Measurements from ENCODE around the gene SPSB2.

SPSB2 gene

DNA sequence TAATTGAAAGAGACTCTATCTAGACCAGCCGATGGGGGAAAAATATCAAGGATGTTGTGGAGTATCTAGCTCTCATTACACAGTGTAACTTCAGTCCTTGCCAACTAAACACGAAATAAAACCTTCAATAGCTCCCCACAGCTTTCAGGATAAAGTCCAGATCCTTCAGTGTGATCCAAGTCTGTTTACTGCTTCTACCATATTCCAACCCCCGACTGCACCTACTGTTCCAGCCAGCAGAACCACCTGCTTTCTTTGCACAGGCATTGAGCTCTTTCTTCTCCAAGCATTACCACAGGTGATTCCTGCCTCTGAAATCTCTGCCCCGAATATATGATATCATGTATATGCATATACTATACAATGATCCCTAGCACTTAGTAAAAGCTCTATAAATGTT is 29.3 kb upstream of the SPSB2 start:
- H3K4me3 ChIP-seq (ENCODE audit: low read length) = no peak overlapping the region
- no peak overlapping the region for H3K27ac ChIP-seq (ENCODE audit: low read depth, low read length)
- H3K79me2 ChIP-seq (ENCODE audit: control insufficient read depth, low read length) = no peaks in the 10 kb centered on the region
- no peaks in the 10 kb centered on the region for H3F3A ChIP-seq (ENCODE audit: control insufficient read depth, insufficient read depth)
- no peaks in the 10 kb centered on the region for H3K9me2 ChIP-seq (replicated peaks; ENCODE audit: control insufficient read depth, low read length)
- no peaks in the 10 kb centered on the region for H3K9me3 ChIP-seq (ENCODE audit: control insufficient read depth, insufficient read depth, low read length)
- H3K4me2 ChIP-seq (ENCODE audit: low read length) = no peak overlapping the region
- peaks cover 19% of the 10 kb centered on the region for H3K4me1 ChIP-seq (ENCODE audit: control insufficient read depth, low read length)
- TF ChIP-seq, protein P1, sequence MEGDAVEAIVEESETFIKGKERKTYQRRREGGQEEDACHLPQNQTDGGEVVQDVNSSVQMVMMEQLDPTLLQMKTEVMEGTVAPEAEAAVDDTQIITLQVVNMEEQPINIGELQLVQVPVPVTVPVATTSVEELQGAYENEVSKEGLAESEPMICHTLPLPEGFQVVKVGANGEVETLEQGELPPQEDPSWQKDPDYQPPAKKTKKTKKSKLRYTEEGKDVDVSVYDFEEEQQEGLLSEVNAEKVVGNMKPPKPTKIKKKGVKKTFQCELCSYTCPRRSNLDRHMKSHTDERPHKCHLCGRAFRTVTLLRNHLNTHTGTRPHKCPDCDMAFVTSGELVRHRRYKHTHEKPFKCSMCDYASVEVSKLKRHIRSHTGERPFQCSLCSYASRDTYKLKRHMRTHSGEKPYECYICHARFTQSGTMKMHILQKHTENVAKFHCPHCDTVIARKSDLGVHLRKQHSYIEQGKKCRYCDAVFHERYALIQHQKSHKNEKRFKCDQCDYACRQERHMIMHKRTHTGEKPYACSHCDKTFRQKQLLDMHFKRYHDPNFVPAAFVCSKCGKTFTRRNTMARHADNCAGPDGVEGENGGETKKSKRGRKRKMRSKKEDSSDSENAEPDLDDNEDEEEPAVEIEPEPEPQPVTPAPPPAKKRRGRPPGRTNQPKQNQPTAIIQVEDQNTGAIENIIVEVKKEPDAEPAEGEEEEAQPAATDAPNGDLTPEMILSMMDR (IDR thresholded peaks at IDR 0.05; ENCODE audit: low read depth, low read length, poor library complexity, severe bottlenecking) = no peak
- TF ChIP-seq EZH2phosphoT487 (IDR thresholded peaks at IDR 0.05; ENCODE audit: borderline replicate concordance, low read length) = no peak
- no peaks in the 10 kb centered on the region for H3K27me3 ChIP-seq (ENCODE audit: control insufficient read depth, low read length)
- no peaks in the 10 kb centered on the region for H4K20me1 ChIP-seq (ENCODE audit: control insufficient read depth, insufficient read depth, low read depth, low read length)
- H3K36me3 ChIP-seq (ENCODE audit: control insufficient read depth, low read length) = no peaks in the 10 kb centered on the region

DNA sequence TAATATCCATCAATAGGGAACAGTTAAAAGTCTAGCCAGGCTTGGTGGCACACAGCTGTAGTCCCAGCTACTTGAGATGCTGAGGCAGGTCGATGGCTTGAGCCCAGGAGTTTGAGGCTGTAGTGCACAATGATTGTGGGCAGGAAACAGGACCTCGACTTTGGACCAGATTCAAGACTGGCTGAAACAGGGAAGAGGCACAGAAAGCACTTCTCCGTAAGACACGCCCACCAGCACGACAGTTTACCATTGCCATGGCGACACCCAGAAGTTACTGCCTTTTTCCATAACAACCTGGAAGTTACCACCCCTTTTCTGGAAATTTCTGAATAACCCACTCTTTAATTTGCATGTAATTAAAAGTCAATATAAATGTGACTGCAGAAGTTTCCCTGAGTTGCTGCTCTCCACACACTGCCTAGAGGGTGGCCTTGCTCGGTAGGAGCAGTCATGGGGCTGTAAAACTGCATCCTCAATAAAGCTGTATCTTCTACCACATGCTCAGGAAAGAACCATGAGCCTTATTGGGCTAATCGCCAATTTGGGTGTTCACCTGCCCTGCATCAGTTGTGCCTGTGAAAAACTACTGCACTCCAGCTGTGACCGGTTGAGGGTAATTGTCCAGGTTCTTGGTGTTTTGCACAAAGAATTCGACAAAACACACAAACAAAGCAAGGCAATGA is 26.9 kb upstream of the SPSB2 start:
- Histone ChIP-seq H3F3A (ENCODE audit: control insufficient read depth, insufficient read depth) (no peaks in the 10 kb centered on the region), H3K27me3 (ENCODE audit: control insufficient read depth, low read length) (no peaks in the 10 kb centered on the region), H4K20me1 (ENCODE audit: control insufficient read depth, insufficient read depth, low read depth, low read length) (no peaks in the 10 kb centered on the region), H3K79me2 (ENCODE audit: control insufficient read depth, low read length) (no peaks in the 10 kb centered on the region), H3K4me3 (ENCODE audit: low read length) (no peak overlapping the region), H3K36me3 (ENCODE audit: control insufficient read depth, low read length) (no peaks in the 10 kb centered on the region), H3K9me3 (ENCODE audit: control insufficient read depth, insufficient read depth, low read length) (no peaks in the 10 kb centered on the region), H3K9me2 (replicated peaks; ENCODE audit: control insufficient read depth, low read length) (no peaks in the 10 kb centered on the region), H3K4me2 (ENCODE audit: low read length) (no peak overlapping the region), H3K27ac (ENCODE audit: low read depth, low read length) (no peak overlapping the region), H3K4me1 (ENCODE audit: control insufficient read depth, low read length) (peaks cover 12% of the 10 kb centered on the region)
- TF ChIP-seq, protein P1 (IDR thresholded peaks at IDR 0.05; ENCODE audit: low read depth, low read length, poor library complexity, severe bottlenecking) = no peak
- TF ChIP-seq EZH2phosphoT487 (IDR thresholded peaks at IDR 0.05; ENCODE audit: borderline replicate concordance, low read length) = no peak

DNA sequence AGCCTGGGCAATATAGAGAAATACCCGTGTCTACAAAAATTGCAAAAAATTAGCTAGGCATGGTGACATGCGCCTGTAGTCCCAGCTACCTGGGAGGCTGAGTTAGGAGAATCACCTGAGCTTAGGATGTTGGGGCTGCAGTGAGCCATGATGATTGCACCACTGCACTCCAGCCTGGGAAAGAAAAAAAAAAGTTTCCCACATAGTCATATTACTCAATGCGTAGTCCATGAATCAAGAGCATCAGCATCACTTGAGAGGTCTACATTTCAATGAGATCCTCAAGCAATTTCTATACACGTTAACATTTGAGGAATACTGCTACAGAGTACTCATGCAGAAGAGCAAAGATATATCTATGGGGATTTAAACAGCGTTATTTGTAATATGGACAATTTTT is 26.3 kb upstream of the SPSB2 start:
- Histone ChIP-seq H3K36me3 (ENCODE audit: control insufficient read depth, low read length) (no peaks in the 10 kb centered on the region), H4K20me1 (ENCODE audit: control insufficient read depth, insufficient read depth, low read depth, low read length) (no peaks in the 10 kb centered on the region), H3K27me3 (ENCODE audit: control insufficient read depth, low read length) (no peaks in the 10 kb centered on the region), H3K27ac (ENCODE audit: low read depth, low read length) (no peak overlapping the region), H3K79me2 (ENCODE audit: control insufficient read depth, low read length) (no peaks in the 10 kb centered on the region), H3F3A (ENCODE audit: control insufficient read depth, insufficient read depth) (no peaks in the 10 kb centered on the region), H3K9me3 (ENCODE audit: control insufficient read depth, insufficient read depth, low read length) (no peaks in the 10 kb centered on the region), H3K4me3 (ENCODE audit: low read length) (no peak overlapping the region), H3K9me2 (replicated peaks; ENCODE audit: control insufficient read depth, low read length) (no peaks in the 10 kb centered on the region), H3K4me1 (ENCODE audit: control insufficient read depth, low read length) (peaks cover 9% of the 10 kb centered on the region), H3K4me2 (ENCODE audit: low read length) (no peak overlapping the region)
- TF ChIP-seq EZH2phosphoT487 (IDR thresholded peaks at IDR 0.05; ENCODE audit: borderline replicate concordance, low read length) = no peak
- TF ChIP-seq, protein P1 (IDR thresholded peaks at IDR 0.05; ENCODE audit: low read depth, low read length, poor library complexity, severe bottlenecking) = no peak
